GM04504 (cell line): ENCODE data around the gene MFN2.
"Not testable (repeated sequence)": the region's sequence is repeated elsewhere in the genome, so short reads cannot be mapped to it uniquely, and the experiment has no call there.

ENCODE experiments used
- DNase-seq: peaks from one replicate; pipeline ENCODE4 v3.0.0-alpha.2; 2012; ENCODE audit warnings: low read depth

MFN2 gene

DNA sequence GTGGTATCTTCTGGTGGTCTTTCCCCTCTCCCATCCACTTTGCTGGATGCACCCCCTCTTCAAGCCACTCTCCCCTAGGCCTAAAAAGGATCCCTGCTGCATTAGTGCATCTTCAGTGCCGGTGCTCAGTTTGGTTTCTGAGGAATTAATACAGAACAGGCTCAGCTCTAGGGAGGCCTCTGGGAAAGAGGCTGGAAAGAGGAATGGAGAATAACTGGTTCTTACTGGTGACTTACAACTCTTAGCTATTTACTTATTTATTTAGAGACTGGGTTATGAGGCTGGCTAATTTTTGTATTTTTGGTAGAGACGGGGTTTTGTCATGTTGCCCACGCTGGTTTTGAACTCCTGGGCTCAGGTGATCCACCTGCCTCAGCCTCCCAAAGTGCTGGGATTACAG lies 19.0 kb downstream of the MFN2 start:
- no peak for DNase-seq

DNA sequence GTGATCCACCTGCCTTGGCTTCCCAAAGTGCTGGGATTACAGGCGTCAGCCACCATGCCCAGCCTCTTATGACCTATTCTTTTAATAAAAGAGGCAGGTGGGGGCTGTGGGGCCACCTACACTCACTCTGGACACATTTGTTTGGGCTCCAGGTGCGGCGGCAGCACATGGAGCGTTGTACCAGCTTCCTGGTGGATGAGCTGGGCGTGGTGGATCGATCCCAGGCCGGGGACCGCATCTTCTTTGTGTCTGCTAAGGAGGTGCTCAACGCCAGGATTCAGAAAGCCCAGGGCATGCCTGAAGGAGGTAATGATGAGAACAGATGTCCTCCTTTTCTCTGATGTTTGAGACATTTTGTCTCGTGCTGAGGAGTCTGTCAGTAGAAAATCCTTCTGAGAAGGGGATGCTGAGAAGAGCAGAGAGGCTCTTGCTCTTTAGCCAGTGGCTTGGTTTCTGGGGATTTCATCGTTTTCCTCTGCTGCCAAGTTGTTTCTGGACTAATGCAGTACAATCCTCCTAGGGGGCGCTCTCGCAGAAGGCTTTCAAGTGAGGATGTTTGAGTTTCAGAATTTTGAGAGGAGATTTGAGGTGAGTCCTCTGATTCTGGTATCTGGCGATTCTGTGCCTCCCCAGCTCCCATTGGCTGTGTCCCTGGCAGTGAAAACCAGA lies 21.1 kb downstream of the MFN2 start:
- DNase-seq = no peak

DNA sequence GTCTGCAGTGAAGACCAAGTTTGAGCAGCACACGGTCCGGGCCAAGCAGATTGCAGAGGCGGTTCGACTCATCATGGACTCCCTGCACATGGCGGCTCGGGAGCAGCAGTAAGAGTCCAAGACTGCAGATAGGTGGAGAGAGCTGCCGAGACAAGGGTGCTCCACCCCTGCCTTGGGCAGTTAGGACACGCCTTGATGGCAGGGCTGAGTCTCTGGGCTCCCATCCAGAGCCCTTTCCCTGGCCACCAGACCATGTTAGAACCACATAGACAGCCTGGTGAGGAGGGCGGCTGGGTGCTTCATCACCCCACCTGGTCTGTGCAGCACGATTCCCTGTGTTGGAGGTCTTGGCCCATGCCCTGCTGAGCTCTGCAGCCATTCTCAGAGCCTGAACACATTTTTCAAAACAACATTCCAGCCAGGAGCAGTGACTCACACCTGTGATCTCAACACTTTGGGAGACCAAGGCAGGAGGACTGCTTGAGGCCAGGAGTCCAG lies 21.8 kb downstream of the MFN2 start:
- DNase-seq = no peak

DNA sequence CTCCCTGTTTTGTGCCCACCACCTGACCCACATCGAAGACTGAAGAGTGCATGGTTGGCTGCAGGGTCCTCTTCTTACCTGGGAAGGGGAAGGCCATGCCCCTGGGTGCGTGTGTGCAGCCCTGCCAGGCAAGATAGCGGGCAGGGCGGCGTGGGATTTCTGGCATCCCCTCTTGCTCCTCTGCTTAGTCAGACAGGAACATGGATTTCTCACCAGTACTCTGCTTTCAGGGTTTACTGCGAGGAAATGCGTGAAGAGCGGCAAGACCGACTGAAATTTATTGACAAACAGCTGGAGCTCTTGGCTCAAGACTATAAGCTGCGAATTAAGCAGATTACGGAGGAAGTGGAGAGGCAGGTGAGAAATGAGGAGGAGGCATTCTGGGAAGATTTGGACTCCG lies 23.5 kb downstream of the MFN2 start:
- DNase-seq = no peak

DNA sequence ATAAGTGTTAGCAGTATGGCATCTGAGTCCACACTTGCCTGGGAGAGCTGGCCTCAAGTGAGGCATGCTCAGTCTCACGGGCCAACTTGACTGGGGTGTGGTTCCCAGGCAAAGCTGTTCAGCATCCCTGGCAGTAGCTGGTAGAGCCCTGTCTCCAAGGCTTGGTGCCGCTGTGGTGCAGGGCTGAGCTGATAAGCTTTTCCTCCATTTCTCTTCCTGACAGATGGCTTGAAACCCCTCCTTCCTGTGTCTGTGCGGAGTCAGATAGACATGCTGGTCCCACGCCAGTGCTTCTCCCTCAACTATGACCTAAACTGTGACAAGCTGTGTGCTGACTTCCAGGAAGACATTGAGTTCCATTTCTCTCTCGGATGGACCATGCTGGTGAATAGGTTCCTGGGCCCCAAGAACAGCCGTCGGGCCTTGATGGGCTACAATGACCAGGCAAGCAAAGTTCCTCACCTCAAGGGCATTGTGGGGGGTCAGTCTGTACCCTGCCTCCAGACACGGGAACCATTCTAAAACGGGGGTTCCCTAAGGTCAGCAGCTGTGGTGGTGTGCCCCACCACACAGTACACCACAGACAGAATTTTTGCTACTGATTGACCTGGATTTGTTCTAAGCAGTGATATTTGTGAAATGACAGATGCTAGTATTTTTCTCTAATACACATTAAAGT lies 25.4 kb downstream of the MFN2 start:
- no peak for DNase-seq

DNA sequence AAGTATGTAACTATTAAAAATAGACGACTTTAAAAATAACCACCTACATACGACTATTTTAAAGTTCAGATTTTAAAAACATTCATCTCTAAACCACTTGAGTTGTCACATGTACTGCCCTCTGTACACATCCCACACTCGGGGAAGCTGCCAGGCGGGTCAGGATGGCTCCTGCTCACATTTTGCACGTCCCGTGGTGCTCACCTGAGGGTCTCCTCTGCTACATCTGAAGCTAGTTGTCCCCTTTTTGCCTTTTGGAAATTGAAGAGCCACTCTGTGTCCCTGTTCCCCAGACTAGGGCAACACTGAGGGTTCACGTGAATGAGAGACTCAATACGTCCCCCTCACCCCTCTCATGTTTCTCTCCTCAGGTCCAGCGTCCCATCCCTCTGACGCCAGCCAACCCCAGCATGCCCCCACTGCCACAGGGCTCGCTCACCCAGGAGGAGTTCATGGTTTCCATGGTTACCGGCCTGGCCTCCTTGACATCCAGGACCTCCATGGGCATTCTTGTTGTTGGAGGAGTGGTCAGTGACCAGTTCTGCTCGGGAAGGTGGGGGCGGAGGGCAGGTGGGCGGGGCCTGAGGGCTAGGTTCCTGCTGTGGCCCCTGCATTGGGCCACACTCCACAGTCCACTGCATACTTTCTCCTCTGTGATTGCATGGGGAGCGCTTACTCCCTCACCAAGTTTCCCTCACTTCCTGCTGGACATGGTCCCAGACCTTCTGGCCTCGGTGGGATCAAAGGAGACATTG lies 26.1 kb downstream of the MFN2 start:
- DNase-seq = no peak

DNA sequence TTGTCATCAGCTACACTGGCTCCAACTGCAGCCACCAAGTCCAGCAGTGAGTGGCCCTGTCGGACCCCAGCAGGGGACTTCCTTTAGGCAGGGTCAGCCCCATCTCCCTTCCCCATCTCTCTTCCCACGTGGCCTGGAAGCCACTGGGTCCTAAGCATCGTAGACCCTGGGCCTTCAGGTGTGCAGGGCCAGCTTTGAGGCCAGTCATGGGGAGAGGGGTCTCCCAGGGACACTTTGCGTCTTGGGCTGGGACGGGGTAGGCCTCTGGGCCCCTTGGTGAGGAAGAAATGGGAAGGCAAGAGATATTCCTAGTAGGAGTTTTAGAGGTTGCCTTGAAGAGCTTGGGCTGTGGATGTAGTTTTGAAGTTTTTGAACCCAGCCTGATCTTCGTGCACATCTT lies 27.0 kb downstream of the MFN2 start:
- no peak for DNase-seq

DNA sequence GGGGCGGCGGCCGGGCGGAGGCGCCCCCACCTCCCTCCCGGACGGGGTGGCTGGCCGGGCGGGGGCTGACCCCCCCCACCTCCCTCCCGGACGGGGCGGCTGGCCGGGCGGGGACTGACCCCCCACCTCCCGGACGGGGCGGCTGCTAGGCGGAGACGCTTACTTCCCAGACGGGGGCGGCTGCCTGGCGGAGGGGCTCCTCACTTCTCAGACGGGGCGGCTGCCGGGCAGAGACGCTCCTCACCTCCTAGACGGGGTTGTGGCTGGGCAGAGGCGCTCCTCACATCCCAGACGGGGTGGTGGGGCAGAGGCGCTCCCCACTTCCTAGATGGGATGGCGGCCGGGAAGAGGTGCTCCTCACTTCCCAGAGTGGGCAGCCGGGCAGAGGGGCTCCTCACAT lies 28.1 kb downstream of the MFN2 start:
- not testable (repeated sequence) for DNase-seq

DNA sequence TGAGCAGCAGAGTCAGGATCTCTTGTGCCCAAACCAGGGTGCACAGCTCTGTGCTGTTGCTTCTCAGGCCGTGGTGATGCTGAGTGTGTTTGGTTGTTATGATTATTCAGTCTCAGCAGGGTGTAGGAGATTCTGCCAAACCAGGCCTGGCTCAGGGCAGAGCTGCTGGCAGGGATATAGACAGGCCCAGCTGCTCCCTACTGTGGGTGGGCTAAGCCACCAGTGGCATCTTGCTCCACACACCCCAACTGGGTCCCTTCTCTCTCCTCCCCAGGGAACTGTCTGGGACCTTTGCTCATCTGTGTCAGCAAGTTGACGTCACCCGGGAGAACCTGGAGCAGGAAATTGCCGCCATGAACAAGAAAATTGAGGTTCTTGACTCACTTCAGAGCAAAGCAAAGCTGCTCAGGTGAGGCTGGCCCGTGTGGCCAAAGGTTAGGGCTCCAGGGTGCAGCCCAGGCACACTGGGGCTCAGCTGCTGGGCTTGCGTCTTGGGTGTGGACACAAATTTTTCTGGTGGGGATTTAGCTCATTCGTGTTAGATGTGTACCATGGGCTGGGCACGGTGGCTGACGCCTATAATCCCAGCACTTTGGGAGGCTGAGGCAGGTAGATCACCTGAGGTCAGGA lies 29.2 kb downstream of the MFN2 start:
- DNase-seq = no peak

DNA sequence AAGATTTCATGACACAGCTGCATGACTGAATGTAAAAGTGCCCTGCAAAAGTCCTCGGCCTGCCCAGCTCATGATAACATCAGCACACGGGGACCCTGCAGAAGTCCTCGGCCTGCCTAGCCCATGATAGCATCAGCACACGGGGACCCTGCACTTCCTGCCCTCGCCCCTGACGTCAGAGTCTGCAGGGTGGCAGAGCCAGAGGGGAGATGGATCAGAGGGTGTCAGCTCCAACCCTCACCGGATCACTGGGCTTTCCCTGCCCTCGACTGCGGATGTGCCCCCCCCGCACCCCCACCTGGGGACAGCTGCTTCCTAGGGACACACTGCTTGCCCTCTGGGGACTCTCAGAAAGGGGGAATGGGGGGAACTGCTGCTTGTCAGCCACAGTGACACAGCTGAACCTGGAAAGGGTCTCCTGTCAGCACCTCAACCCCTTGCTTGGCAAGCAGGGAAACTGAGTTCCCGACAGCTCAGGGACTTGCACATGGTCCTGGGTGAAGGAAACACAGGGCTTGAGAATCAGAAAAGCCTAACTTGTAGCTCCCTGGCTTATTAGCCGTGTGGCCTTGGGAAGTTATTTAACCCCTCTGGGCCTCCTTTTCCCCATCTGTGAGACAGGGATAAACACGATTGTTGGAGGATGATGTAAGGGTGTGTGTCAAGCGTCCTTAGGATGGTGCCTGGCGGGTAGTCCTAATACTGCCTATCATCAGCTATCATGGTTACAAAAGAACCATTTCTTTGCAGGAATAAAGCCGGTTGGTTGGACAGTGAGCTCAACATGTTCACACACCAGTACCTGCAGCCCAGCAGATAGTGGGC lies 30.7 kb downstream of the MFN2 start:
- no peak for DNase-seq

DNA sequence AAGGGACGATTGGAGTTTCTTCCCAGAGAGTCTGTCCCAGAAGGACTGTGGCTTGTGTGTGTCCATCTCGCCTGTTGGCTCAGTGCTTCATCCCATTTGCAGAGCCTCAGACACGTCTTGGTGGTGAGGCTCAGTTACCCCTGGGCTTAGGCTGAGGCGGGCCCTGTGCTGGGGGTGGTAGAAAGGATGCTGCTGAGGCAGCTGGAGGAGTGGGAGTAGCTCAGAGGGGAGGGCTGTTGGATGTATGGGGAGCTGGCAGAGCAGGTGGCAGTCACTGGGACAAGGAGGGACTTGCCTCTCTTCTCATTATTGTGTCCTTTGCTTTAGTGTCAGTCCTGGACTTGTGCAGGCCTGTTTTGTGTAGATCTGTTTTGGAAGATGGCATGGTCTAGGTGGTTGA lies 31.8 kb downstream of the MFN2 start:
- no peak for DNase-seq

DNA sequence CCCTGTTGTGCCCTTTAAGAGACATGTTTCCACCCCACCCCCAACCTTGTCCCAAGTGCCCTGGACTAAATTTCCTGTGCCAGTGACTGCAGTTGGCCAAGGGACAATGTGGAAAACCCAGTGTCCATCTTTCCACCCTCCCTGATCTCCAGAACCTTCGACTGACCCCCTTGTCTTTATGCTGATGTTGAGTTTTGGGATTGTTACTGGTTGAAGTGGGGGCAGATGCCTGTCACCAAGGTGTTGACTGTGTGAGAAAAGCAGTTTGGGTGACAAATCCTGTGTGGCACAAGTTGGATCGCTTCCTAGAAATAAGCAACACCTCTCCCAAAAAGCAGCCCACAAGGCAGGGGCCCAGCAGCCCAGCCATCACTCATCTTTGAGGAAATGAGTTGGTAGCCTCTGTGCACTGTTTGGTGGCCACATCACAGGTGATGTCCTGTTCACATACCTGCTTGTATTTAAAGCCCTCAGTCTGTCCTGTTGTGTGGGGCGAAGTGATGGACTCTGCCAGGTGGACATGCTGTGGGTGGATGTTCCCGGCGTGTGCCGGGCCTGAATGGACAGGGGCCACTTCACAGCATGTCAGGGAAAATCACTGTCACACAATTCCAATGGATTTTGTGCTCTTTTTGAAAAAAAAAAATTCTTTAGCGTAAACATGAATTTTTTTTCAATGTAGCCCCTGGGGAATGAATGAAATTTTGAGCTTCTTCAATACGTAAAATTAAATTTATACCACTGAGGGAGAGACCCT lies 32.5 kb downstream of the MFN2 start:
- DNase-seq = no peak

DNA sequence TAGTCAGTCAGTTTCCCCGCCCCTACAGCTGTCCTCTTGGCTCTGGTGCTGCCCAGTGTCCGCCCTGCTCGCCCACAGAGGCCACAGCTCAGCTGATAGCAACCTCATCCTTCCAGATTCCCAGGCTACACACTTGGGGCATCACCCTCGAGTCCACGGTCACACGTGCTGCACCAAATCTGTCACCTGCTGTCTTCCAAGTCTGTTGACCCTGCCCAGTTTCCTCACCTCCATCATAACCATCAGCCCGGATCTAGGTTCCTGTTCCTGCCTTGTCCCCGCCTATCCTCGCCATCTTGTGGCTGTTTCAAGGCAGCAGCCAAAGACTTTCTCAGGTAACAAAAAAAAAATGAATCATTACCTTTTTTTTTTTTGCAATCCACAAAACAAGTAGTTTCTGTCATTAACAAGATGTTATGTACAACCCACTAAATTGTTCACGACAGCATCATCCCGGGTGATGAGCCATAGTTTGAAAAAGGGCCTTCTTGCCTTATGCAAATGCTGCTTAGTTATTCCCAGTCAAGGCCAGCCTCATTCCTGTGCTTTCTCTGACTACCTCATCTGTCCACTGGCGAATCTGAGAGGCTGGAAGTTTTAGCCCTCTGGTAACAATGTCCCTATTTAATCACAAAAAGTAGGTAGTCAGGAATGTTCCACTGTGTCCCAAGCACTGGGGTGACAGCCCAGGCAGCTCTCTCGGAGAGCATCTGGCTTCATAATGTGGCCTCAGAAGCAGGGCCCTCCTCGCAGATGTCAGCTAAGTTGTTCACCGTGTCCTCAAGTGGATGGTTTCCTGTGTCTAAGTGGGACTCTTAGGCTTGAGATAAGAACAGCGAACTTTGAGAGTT lies 34.1 kb downstream of the MFN2 start:
- no peak for DNase-seq

DNA sequence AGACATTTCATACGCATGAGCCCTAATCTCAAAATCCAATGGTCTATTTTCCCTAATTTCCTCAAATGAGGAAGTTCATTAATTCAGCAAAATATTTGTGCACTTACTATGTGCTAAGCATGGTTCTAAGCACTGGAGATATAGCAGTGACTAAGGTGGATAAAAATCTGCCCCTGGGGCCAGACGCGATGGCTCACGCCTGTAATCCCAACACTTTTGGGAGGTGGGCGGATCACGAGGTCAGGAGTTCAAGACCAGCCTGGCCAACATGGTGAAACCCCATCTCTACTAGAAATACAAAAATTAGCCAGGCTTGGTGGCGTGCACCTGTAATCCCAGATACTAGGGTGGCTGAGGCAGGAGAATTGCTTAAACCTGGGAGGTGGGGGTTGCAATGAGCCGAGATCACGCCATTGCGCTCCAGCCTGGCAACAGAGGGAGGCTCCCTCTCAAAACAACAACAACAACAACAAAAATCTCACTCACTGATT lies 34.8 kb downstream of the MFN2 start:
- DNase-seq = no peak

DNA sequence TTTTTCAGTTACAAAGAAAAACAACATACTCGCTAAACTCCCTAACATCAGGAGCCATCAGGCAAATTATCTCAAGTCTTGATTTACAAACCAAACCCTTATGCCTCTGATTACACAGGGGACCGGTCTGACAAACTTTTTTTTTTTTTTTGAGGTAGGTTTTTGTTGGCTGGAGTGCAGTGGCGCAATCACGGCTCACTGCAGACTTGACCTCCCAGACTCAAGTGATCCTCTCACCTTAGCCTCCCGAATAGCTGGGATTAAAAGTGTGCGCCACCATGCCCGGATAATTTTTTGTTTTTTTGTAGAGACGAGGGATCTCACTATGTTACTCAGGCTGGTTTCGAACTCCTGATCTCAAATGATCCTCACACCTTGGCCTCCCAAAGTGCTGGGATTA lies 35.3 kb downstream of the MFN2 start:
- no peak for DNase-seq

DNA sequence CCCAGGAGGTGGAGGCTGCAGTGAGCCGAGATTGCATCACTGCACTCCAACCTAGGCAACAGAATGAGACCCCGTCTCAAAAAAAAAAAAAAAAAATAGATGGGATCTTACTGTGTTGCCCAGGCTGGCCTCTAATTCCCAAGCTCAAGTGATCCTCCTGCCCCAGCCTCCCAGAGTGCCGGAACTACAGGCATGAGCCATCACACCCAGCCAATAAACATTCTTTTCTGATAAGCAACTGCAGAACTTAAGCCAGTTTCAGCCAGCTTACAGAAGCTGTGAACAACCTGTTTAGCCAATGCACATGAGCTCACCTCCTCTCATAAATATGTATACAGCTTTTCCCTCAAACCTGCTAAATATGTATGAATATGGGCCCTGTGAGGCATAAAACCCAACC lies 35.9 kb downstream of the MFN2 start:
- DNase-seq = no peak

DNA sequence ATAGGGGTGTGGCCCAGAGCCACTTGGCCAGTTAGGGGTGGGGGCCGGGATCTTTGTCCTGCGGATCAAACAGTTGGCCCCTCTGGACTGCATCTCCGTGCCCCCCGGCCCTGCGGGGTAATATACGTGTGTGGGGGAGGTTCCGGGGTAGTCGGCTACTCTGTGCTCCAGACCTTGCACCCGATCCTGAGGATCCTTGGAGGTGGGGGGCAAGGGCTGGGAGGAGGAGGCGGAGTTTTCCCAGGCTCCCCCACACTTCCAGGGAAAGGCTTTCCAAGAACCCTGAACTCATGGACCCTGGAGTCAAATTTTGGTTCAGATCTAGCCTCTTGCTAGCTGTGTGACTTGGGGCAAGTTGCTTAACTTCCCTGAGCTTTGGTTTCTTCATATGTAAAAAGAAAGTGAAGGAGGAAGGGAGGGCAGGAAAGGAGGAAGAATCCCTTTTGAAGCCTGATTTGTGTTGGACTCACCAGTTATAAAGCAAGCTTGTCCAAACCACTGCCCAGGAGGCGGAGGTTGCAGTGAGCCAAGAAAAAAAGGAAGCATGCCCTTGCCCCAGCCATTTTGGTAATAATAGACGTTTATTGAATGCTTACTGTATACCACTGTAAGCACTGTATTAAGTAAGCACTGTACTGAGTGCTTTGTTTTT lies 39.7 kb downstream of the MFN2 start:
- no peak for DNase-seq

DNA sequence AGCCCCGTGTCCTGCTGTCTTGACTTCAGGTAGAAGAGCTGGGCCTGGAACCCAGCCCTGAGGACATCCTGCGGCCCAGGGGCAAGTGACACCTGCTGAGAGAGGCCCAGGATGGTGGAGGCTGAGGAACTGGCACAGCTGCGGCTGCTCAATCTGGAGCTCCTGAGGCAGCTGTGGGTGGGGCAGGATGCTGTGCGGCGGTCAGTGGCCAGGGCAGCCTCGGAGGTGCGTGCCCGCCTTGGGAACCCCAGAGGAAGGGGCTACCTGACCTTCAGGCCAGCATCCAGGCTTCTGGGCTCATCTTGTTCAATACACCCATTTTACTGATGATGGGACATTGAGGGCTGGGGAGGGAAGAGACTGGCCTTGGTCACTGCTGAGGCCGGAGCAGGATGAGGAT lies 41.4 kb downstream of the MFN2 start:
- DNase-seq = no peak

DNA sequence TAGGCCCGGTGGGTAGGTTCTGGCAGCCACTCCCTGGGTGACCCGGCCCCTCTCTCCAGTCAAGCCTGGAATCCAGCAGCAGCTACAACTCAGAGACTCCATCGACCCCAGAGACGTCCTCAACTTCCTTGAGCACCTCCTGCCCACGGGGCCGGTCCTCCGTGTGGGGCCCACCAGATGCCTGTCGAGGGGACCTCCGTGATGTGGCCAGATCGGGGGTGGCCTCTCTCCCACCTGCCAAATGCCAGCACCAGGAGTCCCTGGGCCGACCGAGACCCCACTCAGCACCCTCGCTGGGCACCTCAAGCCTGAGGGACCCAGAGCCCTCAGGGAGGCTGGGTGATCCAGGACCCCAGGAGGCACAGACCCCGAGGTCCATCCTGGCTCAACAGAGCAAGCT lies 41.8 kb downstream of the MFN2 start:
- DNase-seq = no peak
